HCT116 (cell line): ENCODE data around the gene RGS17.

Experiments
- CTCF ChIP-seq, 3 experiments: fragments of 200-600 bp in 1 of 3; sonication (generic) in 1 of 3; IDR thresholded peaks in 2 of 3; conservative IDR thresholded peaks in 1 of 3; 2 replicates each; pipeline ENCODE4 v1.5.1; 2012 to 2017; ENCODE audit warnings: low read depth in 2 of 3, low read length in 2 of 3, antibody characterized with exemption in 1 of 3, borderline replicate concordance in 1 of 3, control low read depth in 1 of 3, mild to moderate bottlenecking in 1 of 3, mixed read lengths in 1 of 3, mixed run types in 1 of 3, moderate library complexity in 1 of 3; ENCODE audit not compliant: insufficient read depth in 1 of 3
- ELF1 ChIP-seq: IDR thresholded peaks from 2 replicates; pipeline ENCODE4 v1.6.1; 2012; ENCODE audit warnings: low read depth, borderline replicate concordance
- EZH2 ChIP-seq: fragments of 200-600 bp; sonication (generic); IDR thresholded peaks from 2 replicates; pipeline ENCODE4 v1.6.1; 2017; ENCODE audit warnings: antibody characterized with exemption, mixed run types
- EZH2phosphoT487 ChIP-seq: fragments of 200-600 bp; IDR thresholded peaks from 2 replicates; pipeline ENCODE4 v1.6.1; 2018; ENCODE audit warnings: antibody characterized with exemption, borderline replicate concordance
- MAX ChIP-seq: IDR thresholded peaks from 2 replicates; pipeline ENCODE4 v1.6.1; 2012
- POLR2A ChIP-seq: IDR thresholded peaks from 2 replicates; pipeline ENCODE4 v1.7.0; 2011; ENCODE audit warnings: borderline replicate concordance; ENCODE audit not compliant: insufficient read depth, insufficient read length; ENCODE audit errors: extremely low read depth
- POLR2AphosphoS5 ChIP-seq: IDR thresholded peaks from 2 replicates; pipeline ENCODE4 v1.6.1; 2011; ENCODE audit warnings: mild to moderate bottlenecking, low read depth, low read length, moderate library complexity
- RAD21 ChIP-seq: IDR thresholded peaks from 2 replicates; pipeline ENCODE4 v1.6.1; 2012; ENCODE audit warnings: low read depth, mild to moderate bottlenecking
- ZBTB33 ChIP-seq: IDR thresholded peaks from 2 replicates; pipeline ENCODE4 v1.6.1; 2011; ENCODE audit warnings: mild to moderate bottlenecking, low read length, moderate library complexity; ENCODE audit not compliant: insufficient replicate concordance; ENCODE audit errors: extremely low read depth

DNA sequence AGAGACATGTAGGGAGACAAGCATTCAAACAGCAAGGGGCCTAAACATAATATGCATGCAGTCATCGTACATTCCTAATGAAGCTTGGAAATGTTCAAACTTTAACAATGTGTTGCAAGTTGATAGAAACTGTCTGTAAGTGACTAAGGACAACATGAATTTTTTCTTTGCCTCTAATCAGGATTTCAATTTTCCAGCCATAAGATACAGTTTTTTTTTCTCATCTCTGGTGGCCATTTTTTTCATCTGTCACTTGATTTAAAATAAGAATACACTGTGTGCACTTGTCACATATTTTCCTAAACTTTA is 106.4 kb downstream of the RGS17 start:
- no peak for TF ChIP-seq POLR2A
- TF ChIP-seq CTCF (IDR thresholded peaks at IDR 0.05 in 2 of 3, conservative IDR thresholded peaks at IDR 0.05 in 1 of 3; ENCODE audit: borderline replicate concordance in 1 of 3, insufficient read depth in 1 of 3, low read depth in 2 of 3, low read length in 2 of 3), result no peak
- no peak for TF ChIP-seq EZH2
- no peak for TF ChIP-seq POLR2AphosphoS5
- TF ChIP-seq RAD21, result no peak
- no peak for TF ChIP-seq ELF1
- TF ChIP-seq ZBTB33, result no peak
- no peak for TF ChIP-seq EZH2phosphoT487
- TF ChIP-seq MAX, result no peak
